Measurements from ENCODE around the gene PCCB. TPM values are rescaled to one million over a fixed set of nuclear protein-coding genes. Genes with fewer than 3 reads are reported as not detected.

Gene PCCB
- total and polyA plus RNA-seq, 2 of the 8 experiments (the other 6 are each of a cell fraction or from before 2014, with no cell fraction given) = 56.7 to 84.4 TPM

DNA sequence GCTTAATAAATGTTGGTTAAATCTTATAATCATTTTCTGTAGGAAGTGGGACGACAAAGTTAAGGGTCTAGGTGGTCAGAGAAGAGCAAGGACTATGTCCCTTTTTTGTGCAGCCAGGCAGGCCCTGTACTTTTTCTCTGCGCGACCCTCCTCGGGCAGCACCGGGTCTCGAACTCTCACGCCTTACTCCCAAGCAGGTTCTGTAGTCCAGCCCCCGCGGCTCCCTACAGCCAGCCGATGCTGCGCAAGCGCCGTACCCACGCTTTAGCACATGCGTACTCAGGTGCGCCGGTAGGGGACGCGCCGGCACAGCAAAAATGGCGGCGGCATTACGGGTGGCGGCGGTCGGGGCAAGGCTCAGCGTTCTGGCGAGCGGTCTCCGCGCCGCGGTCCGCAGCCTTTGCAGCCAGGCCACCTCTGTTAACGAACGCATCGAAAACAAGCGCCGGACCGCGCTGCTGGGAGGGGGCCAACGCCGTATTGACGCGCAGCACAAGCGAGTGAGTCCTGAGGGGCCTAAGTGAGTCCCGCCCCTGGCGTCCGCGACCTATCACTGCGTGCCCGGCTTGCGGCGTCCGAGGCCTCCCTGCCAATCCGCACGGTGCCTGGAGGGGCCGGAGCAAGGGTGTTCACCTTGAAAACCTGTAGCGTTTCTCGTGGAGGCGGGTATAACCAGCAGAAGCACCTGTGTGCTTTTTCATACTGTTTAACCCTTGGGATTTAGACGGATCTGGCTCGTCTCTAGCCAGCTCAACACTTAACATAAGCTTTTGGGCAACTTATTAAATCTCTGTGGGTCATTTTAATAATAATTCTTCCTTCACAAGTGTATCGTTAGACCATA is at the start of gene PCCB (continued):
- TF ChIP-seq, protein P1, sequence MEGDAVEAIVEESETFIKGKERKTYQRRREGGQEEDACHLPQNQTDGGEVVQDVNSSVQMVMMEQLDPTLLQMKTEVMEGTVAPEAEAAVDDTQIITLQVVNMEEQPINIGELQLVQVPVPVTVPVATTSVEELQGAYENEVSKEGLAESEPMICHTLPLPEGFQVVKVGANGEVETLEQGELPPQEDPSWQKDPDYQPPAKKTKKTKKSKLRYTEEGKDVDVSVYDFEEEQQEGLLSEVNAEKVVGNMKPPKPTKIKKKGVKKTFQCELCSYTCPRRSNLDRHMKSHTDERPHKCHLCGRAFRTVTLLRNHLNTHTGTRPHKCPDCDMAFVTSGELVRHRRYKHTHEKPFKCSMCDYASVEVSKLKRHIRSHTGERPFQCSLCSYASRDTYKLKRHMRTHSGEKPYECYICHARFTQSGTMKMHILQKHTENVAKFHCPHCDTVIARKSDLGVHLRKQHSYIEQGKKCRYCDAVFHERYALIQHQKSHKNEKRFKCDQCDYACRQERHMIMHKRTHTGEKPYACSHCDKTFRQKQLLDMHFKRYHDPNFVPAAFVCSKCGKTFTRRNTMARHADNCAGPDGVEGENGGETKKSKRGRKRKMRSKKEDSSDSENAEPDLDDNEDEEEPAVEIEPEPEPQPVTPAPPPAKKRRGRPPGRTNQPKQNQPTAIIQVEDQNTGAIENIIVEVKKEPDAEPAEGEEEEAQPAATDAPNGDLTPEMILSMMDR (IDR thresholded peaks at IDR 0.05; ENCODE audit: control extremely low read depth in 1 of 3, insufficient read depth in 1 of 3, low read depth in 1 of 3, low read length in 3 of 3) = peak; percentile 71 to 86 (median 79)
- TF ChIP-seq RXRA (IDR thresholded peaks at IDR 0.05; ENCODE audit: insufficient read depth, low read depth, low read length) = no peak
- TF ChIP-seq TBP (IDR thresholded peaks at IDR 0.05; ENCODE audit: low read depth, low read length) = peak; percentile 83
- no peak for TF ChIP-seq HDAC6 (IDR thresholded peaks at IDR 0.05; ENCODE audit: low read depth, low read length)
- TF ChIP-seq NANOG (IDR thresholded peaks at IDR 0.05; ENCODE audit: insufficient read depth, low read depth, low read length, poor library complexity, severe bottlenecking) = peak; percentile 10
- no peak for TF ChIP-seq SRF (IDR thresholded peaks at IDR 0.05; ENCODE audit: low read depth, low read length)
- TF ChIP-seq, protein P2, sequence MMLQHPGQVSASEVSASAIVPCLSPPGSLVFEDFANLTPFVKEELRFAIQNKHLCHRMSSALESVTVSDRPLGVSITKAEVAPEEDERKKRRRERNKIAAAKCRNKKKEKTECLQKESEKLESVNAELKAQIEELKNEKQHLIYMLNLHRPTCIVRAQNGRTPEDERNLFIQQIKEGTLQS (IDR thresholded peaks at IDR 0.05; ENCODE audit: insufficient read depth, low read depth, low read length) = 0 out of 2 replicates have a peak, but pooled peaks have one; percentile 38
- no peak for TF ChIP-seq CHD2 (IDR thresholded peaks at IDR 0.05; ENCODE audit: low read length)
- TF ChIP-seq CBX8 (IDR thresholded peaks at IDR 0.05; ENCODE audit: borderline replicate concordance, low read depth, low read length) = no peak
- TF ChIP-seq GTF2F1 (IDR thresholded peaks at IDR 0.05; ENCODE audit: borderline replicate concordance, low read depth, low read length) = no peak
- TF ChIP-seq JUN (IDR thresholded peaks at IDR 0.05; ENCODE audit: low read depth, low read length) = no peak
- no peak for TF ChIP-seq FOSL1 (IDR thresholded peaks at IDR 0.05; ENCODE audit: insufficient read depth, low read depth, low read length)
- TF ChIP-seq RBBP5 (IDR thresholded peaks at IDR 0.05; ENCODE audit: borderline replicate concordance, low read depth, low read length) = 0 out of 2 replicates have a peak, but pooled peaks have one; percentile 77
- TF ChIP-seq POLR2AphosphoS5 (IDR thresholded peaks at IDR 0.05; ENCODE audit: low read depth, low read length) = peak; percentile 89
- peak; percentile 98 for TF ChIP-seq YY1 (IDR thresholded peaks at IDR 0.05; ENCODE audit: low read depth, low read length)
- peak; percentile 68 for TF ChIP-seq KDM4A (IDR thresholded peaks at IDR 0.05; ENCODE audit: low read depth, low read length, severe bottlenecking)
- peak; percentile 71 for TF ChIP-seq NRF1 (IDR thresholded peaks at IDR 0.05; ENCODE audit: low read depth, low read length)
- TF ChIP-seq, protein P3, sequence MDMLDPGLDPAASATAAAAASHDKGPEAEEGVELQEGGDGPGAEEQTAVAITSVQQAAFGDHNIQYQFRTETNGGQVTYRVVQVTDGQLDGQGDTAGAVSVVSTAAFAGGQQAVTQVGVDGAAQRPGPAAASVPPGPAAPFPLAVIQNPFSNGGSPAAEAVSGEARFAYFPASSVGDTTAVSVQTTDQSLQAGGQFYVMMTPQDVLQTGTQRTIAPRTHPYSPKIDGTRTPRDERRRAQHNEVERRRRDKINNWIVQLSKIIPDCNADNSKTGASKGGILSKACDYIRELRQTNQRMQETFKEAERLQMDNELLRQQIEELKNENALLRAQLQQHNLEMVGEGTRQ (IDR thresholded peaks at IDR 0.05; ENCODE audit: low read length) = no peak
- no peak for TF ChIP-seq CTBP2 (IDR thresholded peaks at IDR 0.05; ENCODE audit: borderline replicate concordance, insufficient read depth, insufficient read length, low read length)
